C4-2B (cell line): ENCODE data around the gene TSPAN18.

Experiments
- H3K27ac ChIP-seq: fragments of 450-650 bp; 2 replicates; pipeline ENCODE4 v1.5.1; 2017
- CTCF ChIP-seq: fragments of 450-650 bp; conservative IDR thresholded peaks from 2 replicates; pipeline ENCODE4 v1.5.1; 2017; ENCODE audit warnings: mild to moderate bottlenecking
- ZFX ChIP-seq: fragments of 450-650 bp; IDR thresholded peaks from 2 replicates; pipeline ENCODE4 v1.6.1; 2017

TSPAN18 gene

GRCh38 chr11:44727373-44728287 lies 868 bp downstream of the TSPAN18 start:
- H3K27ac ChIP-seq = no peak overlapping the region

GRCh38 chr11:44728491-44728910 lies 1.7 kb downstream of the TSPAN18 start:
- TF ChIP-seq CTCF (no peak), ZFX (no peak)

More at GRCh38 chr11:44727373-44728287, 868 bp downstream of the TSPAN18 start:
- TF ChIP-seq CTCF (peak; percentile 95), ZFX (no peak)

GRCh38 chr11:44729063-44729462 lies 2.3 kb downstream of the TSPAN18 start:
- no peak overlapping the region for H3K27ac ChIP-seq
- no peak for TF ChIP-seq CTCF
- TF ChIP-seq ZFX = no peak

More at GRCh38 chr11:44728491-44728910, 1.7 kb downstream of the TSPAN18 start:
- H3K27ac ChIP-seq = no peak overlapping the region

GRCh38 chr11:44729713-44730112 lies 3.0 kb downstream of the TSPAN18 start:
- H3K27ac ChIP-seq = no peak overlapping the region
- TF ChIP-seq CTCF (no peak), ZFX (no peak)

GRCh38 chr11:44730775-44731174 lies 4.0 kb downstream of the TSPAN18 start:
- no peak overlapping the region for H3K27ac ChIP-seq
- TF ChIP-seq CTCF = no peak
- no peak for TF ChIP-seq ZFX

GRCh38 chr11:44731685-44732430 lies 5.1 kb downstream of the TSPAN18 start:
- TF ChIP-seq ZFX (no peak), CTCF (no peak)
- H3K27ac ChIP-seq = no peak overlapping the region

GRCh38 chr11:44732564-44732963 lies 5.8 kb downstream of the TSPAN18 start:
- no peak overlapping the region for H3K27ac ChIP-seq
- TF ChIP-seq CTCF (no peak), ZFX (no peak)
